ENCODE measurements around the gene GIMAP2.

DNA sequence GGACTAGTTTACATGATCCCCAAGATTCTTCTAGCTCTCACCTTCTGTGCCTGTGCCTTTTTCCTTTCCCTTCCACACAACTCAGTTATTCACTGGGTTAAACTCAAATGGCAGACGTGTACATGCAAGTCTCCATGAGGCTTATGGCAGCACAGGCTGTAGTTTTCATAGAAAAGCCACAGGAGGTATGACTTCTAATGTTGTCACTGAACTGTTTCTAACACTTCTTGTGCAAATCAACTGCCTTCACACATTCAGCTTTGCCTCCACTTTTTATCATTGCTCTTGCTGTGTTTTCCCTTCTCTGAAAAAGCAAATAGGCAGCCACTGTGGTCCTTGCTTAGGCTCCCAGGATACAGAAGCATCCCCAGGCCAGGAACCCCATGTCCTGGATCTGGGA, 46.4 kb downstream of the GIMAP2 start:
- TF ChIP-seq, protein P1, sequence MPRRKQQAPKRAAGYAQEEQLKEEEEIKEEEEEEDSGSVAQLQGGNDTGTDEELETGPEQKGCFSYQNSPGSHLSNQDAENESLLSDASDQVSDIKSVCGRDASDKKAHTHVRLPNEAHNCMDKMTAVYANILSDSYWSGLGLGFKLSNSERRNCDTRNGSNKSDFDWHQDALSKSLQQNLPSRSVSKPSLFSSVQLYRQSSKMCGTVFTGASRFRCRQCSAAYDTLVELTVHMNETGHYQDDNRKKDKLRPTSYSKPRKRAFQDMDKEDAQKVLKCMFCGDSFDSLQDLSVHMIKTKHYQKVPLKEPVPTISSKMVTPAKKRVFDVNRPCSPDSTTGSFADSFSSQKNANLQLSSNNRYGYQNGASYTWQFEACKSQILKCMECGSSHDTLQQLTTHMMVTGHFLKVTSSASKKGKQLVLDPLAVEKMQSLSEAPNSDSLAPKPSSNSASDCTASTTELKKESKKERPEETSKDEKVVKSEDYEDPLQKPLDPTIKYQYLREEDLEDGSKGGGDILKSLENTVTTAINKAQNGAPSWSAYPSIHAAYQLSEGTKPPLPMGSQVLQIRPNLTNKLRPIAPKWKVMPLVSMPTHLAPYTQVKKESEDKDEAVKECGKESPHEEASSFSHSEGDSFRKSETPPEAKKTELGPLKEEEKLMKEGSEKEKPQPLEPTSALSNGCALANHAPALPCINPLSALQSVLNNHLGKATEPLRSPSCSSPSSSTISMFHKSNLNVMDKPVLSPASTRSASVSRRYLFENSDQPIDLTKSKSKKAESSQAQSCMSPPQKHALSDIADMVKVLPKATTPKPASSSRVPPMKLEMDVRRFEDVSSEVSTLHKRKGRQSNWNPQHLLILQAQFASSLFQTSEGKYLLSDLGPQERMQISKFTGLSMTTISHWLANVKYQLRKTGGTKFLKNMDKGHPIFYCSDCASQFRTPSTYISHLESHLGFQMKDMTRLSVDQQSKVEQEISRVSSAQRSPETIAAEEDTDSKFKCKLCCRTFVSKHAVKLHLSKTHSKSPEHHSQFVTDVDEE (CRISPR knock-in tag; IDR thresholded peaks at IDR 0.05): no peak
- TF ChIP-seq ZFP3 (CRISPR knock-in tag; IDR thresholded peaks at IDR 0.05) (no peak), ARNTL (CRISPR knock-in tag; IDR thresholded peaks at IDR 0.05; ENCODE audit: borderline replicate concordance, low read depth) (no peak), TOX (CRISPR knock-in tag; IDR thresholded peaks at IDR 0.05; ENCODE audit: borderline replicate concordance) (no peak), ZNF8 (CRISPR knock-in tag; IDR thresholded peaks at IDR 0.05) (no peak), SNAI2 (CRISPR knock-in tag; IDR thresholded peaks at IDR 0.05) (no peak), ISL1 (CRISPR knock-in tag; IDR thresholded peaks at IDR 0.05) (no peak), GLIS3 (CRISPR knock-in tag; IDR thresholded peaks at IDR 0.05) (no peak), ESRRG (CRISPR knock-in tag; IDR thresholded peaks at IDR 0.05) (no peak), ZC3H10 (CRISPR knock-in tag; IDR thresholded peaks at IDR 0.05) (no peak)
